Fibroblast of skin of right biceps (primary cell): Measurements from ENCODE around the gene FAM184B.

ENCODE experiments used
- DNase-seq: peaks from one replicate; pipeline ENCODE4 v3.0.0-alpha.2; 2013

Gene FAM184B

DNA sequence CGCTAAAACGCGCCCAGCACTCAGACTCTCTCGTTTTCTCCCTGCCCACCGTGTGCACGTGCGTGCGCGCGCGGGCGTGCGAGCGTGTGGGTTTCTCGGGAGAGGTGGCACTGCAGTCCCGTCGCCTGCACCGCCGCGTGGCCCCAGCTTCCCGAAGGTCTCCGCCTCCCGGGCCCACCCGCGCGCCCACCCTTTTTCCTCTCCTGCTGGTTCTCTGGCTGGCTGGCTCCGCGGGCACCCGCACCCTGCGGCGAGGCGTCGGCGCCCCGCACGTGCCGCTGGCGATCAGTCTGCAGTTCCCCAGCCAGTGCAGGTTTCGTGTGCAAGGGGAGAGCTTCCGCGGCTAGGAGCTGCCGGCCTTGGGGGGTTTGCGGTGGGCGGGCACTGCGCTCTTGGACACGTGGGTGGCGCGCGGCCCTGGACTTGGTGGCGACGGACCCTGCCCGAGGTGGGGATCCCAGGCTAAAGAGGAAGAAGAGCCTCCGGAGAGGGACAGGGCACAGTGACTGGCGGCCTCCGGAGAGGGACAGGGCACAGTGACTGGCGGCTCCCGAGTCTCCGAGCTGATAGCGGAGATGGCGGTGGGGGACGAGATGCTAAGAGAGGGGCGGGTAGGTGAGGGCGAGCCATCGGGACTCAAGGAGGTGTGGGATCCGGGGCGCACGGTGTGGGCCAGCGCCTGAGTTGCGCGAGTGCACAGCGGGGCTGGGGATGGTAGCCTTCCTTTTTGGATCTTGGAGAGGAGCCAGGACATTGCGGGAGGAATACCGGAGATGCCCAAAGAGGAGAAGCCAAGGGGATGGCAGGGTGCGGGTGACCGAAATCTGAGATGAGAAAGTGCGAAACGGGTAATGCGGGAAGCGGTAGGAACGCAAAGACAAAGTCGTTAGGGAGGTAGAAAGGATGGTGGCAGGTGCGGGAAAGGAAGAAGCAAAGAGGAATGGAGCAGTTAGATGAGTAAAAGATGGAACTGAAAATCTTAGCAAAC is at the start of gene FAM184B:
Gene FAM184B, minus strand, starts transcription at position 322 of the 988 bp plus-strand sequence. CDS start 322 bp downstream, outside the sequence.
- DNase-seq: peak; percentile 14

DNA sequence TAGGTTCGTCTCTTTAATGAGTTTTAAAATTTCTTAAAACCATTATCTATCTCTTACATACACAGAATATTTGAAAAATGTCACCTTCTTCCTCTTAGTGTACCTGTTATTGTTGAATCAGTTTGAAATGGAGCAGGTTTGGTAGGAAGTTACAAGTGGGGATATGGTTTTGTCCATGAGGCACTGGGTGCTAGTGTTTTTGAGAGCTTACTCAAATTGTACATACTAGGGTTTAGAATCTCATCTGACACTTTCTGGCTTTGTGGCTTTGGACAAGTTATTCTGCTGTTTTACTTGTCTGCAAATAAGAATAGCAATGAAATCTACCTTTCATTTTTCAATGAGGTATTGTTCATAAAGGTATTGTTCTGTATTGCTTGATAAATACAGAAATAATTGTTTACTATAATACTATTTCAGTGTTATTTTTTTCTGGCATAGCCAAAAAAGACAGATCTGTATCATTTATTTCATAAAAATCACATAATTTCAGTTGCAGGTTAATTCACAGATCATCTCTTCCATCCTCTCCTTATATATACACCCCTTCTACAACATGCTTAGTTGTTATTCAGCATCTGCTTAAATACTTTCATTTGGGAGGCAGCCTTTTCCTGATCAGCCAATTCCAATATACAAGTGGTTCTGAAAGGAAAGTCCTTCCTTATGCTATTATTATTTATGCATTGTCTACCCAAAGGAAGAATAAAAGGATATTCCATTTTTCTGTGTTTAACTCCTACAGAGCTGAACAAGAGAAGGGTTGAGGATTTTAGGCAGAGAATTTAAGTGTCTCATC is 42.6 kb upstream of the FAM184B start:
- no peak for DNase-seq

DNA sequence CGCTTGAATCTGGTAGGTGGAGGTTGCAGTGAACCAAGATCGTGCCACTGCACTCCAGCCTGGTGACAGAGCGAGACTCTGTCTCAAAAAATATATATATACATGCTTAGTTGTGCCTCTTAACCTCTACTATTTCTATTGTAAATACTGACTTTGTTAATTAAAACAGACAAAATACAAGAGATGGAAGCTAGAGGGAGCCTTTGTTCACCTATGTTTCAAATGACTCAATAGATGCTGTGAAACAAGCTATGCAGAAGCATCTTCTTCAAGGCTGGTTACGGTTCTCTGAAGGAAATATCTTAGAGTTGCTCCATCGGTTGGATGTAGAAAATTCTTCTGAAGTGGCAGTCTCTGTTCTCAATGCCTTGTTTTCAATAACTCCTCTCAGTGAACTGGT is 35.6 kb upstream of the FAM184B start:
- DNase-seq: peak; percentile 62

- no peak for DNase-seq
Observed at GRCh38 chr4:17816142-17816541, 34.7 kb upstream of the FAM184B start.

GRCh38 chr4:17814140-17814539 is 32.7 kb upstream of the FAM184B start:
- DNase-seq: peak; percentile 51

GRCh38 chr4:17812801-17813200 is 31.4 kb upstream of the FAM184B start:
- DNase-seq: no peak

DNA sequence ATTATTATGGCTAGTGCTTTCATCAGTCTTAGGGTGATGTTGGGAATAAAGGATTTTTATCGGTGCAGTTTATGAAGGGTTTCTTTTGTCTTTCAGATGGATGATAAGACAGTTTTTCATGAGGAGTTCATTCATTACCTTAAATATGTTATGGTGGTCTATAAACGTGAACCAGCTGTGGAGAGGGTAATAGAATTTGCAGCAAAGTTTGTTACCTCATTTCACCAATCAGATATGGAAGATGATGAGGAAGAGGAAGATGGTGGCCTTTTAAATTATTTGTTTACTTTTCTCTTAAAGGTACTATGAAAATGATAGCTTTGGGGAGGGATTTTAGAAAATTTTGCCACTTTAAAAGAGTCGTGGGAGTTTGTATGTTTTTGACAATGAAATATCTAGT is 30.7 kb upstream of the FAM184B start:
- DNase-seq: no peak

DNA sequence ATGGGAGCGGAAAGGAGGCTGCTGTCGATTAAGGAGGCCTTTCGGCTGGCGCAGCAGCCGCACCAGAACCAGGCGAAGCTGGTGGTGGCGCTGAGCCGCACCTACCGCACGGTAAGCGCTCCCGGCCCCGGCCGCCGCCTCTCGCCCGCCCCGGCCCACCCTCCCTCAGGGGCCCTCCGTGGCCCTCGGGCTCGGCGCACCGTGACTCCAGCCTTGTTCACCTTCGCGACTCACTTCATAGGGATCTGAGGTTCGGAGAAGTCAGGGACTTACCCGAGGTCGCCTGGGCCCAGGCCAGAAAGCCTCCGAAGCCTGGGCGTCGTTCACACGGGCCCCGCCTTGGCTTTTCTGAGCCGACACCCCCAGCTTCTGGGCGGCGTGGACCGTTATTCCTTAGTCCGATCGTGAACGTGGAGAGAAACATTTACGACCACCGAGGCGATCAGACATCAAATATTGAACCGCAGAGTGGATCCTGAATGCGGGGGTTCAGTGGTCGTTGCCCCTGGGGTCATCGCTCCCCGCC is 29.7 kb upstream of the FAM184B start:
- no peak for DNase-seq

GRCh38 chr4:17810260-17811077 is 29.0 kb upstream of the FAM184B start, which contains the start of the genes DCAF16 and NCAPG:
Gene DCAF16, minus strand, starts transcription at chr4:17810757. Its CDS starts 6,616 bp downstream, at chr4:17804141.
Gene NCAPG, plus strand, starts transcription at chr4:17810979. Its CDS starts 99 bp downstream, at chr4:17811078.
- peak; percentile 99 for DNase-seq

DNA sequence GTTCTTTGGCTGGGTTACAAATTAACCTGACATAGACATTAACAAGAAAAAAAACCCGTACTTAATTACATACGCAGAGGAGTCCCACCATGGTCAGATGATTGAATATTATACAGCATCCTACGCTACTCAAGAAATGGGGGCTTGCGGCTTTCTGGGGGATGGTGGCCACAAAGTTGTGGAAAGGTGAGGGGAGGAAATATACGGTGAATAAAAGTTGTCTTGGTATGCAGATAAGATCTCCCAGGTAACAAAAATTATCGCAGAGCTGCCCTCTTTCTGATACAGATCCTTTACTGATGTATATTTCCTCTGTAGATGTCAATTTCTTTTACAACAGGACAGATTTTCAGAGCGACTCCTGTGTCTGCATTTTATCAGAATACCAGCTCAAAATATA is 28.2 kb upstream of the FAM184B start:
- no peak for DNase-seq

DNA sequence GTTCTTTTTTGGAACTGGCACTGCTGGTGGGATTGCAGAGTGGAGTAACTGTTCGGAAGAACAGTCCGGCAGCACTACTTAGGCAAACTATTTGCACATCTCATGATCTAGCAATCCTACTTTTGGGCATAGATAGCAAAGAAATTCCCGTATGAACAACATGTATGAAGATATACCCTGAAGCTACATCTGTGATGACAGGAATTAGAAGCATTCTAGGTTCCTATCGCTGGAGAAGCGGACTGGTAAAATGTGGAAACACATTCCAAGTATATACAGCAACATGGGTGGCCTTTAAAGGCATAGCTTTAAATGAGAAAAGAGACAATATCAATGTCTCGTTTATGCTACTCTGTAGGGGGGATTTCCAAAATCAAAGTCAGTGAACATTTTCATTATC is 26.0 kb upstream of the FAM184B start:
- DNase-seq: peak; percentile 29

DNA sequence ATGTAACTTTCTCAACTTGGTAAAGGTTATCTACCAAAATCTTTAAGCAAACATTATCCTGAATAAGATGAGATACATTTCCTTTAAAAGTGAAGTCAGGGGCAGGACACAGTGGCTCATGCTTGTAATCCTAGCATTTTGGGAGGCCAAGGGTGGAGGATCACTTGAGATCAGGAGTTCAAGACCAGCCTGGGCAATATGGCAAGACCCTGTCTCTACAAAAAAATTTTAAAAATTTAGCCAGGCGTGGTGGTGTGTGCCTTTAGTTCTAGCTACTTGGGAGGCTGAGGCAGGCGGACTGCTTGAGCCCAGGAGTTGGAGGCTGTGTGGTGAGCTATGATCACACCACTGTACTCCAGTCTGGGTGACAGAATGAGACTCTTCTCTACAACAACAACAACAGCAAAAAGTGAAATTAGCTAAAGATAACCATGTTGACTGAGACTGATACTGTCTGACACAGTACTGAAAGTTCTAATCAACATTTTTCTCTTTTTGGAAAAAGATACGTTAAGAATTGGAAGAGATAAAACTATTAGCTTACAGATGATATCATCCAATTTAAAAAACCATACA is 24.2 kb upstream of the FAM184B start:
- DNase-seq: no peak

GRCh38 chr4:17797808-17798207 is 16.4 kb upstream of the FAM184B start:
- DNase-seq: no peak

GRCh38 chr4:17794730-17795129 is 13.3 kb upstream of the FAM184B start:
- DNase-seq: no peak

DNA sequence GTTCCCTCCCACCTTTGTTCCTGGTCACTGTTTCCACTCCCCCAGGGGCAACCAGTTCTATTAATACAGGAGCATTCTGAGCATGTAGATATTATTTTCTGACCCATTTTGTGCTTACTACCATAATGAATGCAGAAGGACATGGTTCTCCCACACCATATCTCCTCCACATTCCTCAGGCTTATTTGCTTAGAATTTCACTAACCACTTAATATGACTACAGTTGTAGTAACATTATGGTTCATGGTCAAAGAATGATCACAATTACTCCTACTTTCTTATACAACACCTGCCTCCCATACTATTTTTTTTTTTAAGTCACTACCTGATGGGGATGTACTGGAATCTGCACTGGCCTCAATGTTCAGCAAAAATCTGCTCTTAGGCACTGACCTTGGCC is 7.5 kb upstream of the FAM184B start:
- DNase-seq: no peak

DNA sequence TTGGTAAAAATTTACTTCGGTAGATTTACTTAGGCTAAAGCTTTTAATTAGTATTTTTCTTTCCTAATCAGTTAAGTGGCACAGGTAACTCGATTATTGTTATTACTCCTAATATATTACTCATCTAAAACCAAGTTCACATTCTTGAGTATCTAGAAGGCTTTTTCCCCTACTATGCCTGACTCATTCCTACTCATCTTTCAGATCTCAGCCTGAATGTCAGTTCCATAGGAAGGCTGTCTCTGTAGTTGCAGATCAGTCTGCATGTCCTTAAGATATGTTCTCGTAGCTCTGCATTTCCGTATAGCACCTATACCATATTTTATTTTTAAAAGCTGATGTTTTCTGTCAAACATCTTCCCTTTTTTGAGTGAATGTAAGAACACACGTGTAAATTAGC is 5.9 kb upstream of the FAM184B start:
- peak; percentile 49 for DNase-seq

DNA sequence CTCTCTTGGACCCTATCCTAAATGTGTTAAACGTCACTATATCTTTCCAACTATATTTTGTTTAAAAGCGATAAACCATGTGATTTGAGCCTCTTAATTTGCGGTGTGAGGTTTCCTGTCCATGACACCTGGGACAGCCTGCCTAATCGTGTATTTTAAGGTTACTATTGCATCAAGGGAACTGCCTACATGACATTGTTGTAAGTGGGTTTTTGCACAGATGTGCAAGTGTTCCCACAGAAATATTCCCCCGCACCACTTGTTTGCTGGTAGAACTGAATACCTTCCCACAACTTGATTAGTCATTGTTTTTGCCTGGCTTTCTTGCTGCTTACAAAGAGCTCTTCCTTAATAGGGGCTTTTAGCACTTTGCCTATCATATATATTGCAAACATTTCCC is 5.1 kb upstream of the FAM184B start:
- no peak for DNase-seq

DNA sequence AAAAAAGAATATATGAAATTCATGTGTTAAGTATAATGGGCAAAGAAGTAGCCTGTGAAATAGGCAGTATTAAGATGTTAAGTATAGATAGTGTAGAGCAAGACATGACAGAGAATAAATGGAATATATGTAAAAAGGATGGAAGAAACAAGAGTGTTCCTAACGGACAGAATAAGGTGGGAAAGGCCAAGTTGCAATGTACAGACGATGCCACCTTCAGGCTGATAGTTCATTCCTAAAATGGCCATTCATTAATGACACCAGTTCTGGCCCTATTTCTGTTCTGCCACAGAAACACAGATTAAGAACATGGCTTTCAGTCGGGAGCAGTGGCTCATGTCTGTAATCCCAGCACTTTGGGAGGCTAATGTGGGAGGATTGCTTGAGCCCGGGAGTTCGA is 4.4 kb upstream of the FAM184B start:
- DNase-seq: no peak

- peak; percentile 57 for DNase-seq
Observed at GRCh38 chr4:17780501-17781299, 721 bp downstream of the FAM184B start.

DNA sequence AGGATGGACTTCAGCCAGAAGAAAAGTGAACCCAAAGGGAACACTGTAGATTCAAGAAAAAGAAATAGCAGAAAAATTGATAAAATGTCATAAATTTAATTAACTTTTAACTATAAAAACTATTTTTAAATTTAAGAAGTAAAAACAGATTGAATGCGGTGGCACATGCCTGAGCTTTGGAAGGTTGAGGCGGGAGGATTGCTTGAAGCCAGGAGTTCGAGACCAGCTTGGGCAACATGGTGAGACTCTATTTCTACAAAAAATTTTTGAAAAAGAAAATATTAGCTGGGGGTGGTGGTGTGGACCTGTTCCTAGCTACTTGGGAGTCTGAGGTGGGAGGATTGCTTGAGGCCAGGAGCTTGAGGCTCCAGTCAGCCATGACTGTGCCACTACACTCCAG is 3.0 kb downstream of the FAM184B start:
- no peak for DNase-seq

DNA sequence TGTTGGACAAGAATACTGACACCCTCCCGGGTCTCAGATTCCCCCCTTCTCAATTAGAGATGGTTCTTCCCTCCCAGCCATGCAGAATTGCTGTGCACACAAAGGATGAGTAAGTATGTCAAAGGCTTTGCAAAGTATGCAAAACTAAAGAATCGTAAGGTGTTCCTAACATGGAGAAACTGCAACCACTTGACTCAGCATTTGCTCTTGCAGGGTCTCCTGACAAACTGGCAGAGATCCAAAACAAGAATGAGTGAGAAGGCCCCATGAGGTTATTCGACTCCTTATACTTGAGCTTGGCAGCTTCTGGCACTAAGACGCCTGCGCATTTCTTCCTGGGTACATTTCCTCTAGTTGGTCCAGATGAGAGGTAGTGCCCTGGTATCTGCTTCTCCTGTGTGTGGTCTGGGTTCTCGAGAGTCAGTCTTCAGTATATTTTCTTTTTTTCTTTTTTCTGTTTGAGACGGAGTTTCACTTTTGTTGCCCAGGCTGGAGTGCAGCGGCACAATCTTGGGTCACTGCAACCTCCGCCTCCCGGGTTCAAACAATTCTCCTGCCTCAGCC is 8.2 kb downstream of the FAM184B start:
- DNase-seq: no peak
